DMS 273 treated with DMSO at 0.1 percent for 48 hours (cell line): Measurements from ENCODE around the gene SNTG2.

ENCODE experiments used
- DNase-seq: peaks from one replicate; lab custom pipeline; 2025; lab: John Stamatoyannopoulos, UW

Gene SNTG2

GRCh38 chr2:926896-927295, 23.8 kb upstream of the SNTG2 start:
- no peak for DNase-seq

- DNase-seq: no peak
Observed at GRCh38 chr2:929011-929735, 21.5 kb upstream of the SNTG2 start.

- DNase-seq: no peak
Observed at GRCh38 chr2:929925-930324, 20.7 kb upstream of the SNTG2 start.

GRCh38 chr2:930935-931334, 19.7 kb upstream of the SNTG2 start:
- no peak for DNase-seq

DNA sequence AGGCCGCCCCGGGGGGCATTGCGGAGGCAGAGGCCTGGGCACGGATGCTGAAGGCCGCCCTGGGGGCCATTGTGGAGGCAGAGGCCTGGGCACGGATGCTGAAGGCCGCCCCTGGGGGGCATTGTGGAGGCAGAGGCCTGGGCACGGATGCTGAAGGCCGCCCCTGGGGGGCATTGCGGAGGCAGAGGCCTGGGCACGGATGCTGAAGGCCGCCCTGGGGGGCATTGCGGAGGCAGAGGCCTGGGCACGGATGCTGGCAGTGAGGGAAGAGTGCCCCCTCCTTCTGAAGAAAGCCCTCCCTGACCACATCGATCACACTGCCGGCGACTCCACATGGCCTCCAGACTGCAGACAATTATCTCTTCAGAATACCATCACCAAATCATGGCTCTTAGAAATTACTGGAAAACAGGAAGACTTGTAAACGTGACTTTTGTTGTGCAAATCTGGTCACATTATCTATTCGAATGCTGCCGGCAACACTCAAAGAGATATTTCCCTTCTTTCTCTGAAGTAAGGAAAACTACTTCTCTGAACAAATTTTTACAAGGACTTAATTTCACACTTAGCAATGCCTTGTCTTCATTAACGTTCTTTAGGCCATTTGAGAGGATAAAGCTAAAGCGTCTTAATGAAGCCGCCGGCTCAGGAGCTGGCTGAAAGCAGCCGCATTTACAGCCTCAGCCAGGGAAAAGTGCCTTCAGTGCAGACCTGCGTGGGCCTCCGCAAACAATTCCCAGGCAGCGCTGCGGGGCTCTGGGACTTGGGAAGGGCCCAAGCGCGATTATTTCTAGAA, 18.1 kb upstream of the SNTG2 start:
- DNase-seq: no peak

DNA sequence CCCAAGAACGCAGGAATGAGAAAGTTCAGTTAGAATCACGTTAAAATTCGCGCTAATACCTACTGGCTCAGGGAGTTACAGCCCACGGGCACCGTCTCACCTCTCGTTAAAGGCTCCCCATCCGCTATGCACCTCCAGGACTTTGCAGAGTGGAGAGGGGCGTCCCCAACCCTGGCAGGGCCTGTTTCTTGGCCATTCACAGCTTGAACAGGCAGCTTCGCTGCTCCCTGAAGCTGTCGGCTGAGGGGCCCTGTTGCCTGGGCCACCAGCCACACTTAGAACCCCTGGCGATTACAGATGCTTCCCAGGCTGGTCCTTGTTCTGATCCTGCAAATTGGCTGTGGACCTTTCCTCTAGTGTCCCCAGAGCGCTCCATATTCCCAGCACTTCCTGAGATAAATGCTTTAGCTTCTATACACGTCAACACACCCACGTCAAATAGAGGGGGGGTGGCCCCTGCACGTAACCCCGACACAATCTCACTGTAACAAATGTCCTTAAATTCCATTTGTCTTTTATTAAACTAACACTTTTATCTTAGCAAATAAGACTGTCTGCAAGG, 16.8 kb upstream of the SNTG2 start:
- DNase-seq: no peak

DNA sequence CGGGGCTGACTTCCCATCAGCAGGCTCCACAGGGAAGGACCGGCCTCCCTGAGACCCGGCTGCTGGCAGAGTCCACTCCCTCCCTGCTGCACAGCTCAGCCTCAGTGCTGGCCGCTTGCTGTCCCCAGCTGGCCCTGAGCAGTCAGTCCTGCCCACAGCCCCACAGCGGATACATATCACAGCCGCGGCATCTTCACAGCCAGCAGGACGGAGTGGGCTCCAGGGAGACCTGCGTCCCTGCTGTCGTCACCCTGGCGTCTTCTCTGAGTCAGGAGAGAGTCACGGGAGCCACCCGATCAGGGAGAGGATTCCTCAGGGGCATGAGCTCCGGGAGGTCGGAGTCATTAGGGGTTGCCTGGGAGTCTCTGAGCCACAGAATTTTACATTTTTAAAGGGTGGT, 13.1 kb upstream of the SNTG2 start:
- no peak for DNase-seq

DNA sequence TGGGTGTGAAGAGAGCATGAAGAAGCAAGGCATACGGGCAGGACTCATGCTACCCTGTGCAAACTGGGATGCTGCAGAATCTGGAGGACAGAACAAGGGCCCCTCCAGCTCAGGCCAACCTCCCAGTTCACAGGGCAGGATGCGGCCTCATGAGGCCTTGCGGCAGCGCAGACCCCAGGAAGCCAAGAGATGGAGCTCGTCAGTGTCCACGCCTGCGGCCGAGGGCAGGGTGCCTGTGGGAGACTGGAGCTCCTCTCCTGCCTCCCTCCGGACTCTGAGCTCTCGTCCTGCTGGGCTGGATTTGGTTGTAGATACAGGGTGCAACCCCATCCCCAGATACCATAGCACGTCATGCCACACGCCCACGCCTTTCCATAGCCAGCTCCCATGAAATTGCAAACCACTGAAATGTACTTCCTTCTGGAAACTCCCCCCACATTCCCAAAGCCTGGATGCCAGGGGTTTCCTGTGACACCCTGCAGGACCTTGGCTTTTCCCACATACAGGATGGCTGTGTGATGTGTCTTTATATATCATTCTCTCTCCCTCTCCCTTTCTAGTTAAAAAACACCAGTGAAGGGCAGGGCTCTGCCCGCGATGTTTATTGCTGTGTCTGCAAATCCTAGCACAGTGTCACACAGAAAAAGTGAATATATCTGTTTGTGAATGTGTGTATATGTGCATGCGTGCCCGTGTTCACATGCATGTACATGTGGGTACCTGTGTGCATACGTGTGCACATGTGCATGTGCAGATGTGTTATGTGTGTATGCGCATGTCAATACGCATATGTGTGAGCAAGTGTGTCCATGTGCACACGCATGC, 12.3 kb upstream of the SNTG2 start:
- DNase-seq: no peak

DNA sequence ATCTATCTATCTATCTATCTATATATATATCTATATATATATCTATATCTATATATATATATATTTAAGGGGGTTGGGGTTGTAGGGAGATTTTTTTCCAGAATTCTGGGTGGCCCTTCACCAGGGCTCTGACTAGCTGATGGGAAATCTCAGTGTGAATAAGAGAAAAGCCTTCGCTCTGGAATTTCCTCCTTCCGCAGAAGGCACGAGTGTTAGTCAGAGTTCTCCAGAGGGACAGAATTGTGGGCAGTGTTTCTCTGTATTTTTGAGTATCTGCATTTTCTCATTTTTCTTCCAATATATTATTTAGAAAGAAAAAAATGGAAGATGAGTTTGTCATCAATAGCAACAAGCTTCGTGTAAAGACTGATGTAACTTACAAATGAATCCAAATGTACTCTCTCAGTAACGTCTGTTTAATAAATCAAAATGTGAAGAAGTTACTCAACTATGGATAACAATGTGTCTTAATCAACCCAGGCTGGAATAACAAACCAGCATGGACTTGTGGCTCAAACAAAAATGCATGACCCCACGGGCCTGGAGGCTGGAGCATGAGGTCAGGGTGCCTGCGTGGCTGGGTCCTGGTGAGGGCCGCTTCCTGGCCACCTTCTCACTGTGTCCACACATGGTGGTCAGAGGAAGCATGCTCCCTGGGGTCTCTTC, 10.6 kb upstream of the SNTG2 start:
- DNase-seq: no peak

- DNase-seq: no peak
Observed at GRCh38 chr2:941871-942270, 8.8 kb upstream of the SNTG2 start.

- no peak for DNase-seq
Observed at GRCh38 chr2:942775-943460, 7.7 kb upstream of the SNTG2 start.

GRCh38 chr2:943461-943797, 7.2 kb upstream of the SNTG2 start:
- DNase-seq: no peak

GRCh38 chr2:943821-944220, 6.8 kb upstream of the SNTG2 start:
- no peak for DNase-seq

DNA sequence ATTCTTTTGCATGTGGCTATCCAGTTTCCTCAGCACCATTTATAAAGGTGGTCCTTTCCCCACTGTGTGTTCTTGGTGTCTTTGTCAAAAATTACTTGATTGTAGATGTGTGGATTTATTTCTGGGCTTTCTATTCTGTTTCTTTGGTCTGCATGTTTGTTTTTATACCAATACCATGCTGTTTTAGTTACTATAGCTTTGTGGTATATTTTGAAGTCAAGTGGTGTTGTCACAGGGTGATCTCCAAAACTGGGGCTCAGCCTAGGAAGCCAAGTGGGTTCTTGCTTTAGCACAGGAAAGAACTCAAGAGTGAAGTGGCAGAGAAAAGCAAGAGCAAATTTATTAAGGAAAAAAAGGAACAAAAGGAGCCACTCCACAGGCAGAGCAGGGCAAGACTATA, 6.0 kb upstream of the SNTG2 start:
- DNase-seq: no peak

GRCh38 chr2:945104-945503, 5.5 kb upstream of the SNTG2 start:
- no peak for DNase-seq

GRCh38 chr2:946073-946948, 4.3 kb upstream of the SNTG2 start:
- no peak for DNase-seq

DNA sequence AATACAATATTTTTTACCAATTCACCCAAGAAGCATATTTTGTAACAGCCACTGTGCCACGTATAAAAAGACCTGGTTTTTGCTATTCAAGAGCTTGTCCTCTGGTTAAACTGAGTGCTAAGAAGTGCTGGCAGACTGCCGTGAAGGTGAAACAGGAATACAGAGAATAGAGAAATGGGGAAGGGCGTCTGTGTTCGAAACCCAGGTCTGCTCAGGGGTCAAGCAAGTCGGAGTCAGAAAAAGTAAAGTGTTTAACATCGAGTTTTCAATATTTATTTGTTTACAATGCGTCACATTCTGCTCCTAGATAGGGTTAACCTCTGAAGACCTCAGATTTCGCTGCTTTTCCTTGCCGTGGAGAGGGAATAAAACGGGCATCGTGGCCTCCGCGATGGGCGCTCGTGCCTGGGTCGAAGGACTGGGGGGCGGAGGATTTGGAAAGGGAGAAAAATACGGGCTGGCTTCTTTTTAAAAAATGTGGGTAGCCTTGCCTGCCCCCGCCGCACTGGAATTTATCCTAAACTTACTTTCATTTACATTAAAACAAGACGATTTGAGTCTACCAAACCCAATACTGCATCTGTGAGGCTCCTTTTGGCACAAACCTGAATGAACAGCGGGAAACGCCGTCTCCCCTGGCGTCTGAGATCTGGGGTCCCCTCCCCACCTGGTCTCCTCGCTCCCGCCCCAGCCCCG, 1.1 kb upstream of the SNTG2 start:
- DNase-seq: no peak

GRCh38 chr2:951224-952006, 766 bp downstream of the SNTG2 start:
- no peak for DNase-seq

DNA sequence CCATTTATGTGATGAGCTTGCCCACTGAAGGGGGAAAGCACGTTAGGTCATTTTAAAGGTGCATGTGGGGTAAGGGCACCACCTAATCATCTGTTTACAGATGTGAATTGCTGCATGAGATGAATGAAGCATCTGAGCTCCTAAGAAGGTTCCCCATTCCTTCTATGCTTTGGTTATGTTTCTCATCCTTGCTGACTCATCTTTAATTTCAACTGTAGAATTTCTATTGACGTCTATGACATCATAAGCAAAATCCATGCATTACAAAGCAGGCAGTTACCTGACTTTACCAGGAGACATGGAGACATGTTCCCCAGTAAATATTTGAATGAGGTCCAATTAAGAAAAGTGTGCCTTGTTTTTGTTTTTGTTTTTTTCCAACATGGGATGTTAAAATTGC, 2.8 kb downstream of the SNTG2 start:
- no peak for DNase-seq
